PC-3 (cell line): Measurements from ENCODE around the gene D2HGDH. TPM values are rescaled to one million over a fixed set of nuclear protein-coding genes. Genes with fewer than 3 reads are reported as not detected.

Experiments used
- ATAC-seq: fragments of 200-7000 bp; cut with Tn5 transposase; 2 replicates; pipeline ENCODE4 v1.9.1; 2020; ENCODE audit warnings: mild to moderate bottlenecking, moderate library complexity
- Bru-seq: library from RNA; stranded (reverse); fragments of 400-500 nt; gene quantifications from one replicate; lab custom pipeline; 2021; lab: Mats Ljungman, UMichigan
- BruChase-seq, 2 experiments: library from RNA; stranded (reverse); fragments of 400-500 nt; gene quantifications; one replicate each; lab custom pipeline; 2021; lab: Mats Ljungman, UMichigan
- BruUV-seq: library from RNA; stranded (reverse); fragments of 400-500 nt; replicated peaks from 2 replicates; lab custom pipeline; 2021; lab: Mats Ljungman, UMichigan
- CTCF ChIA-PET: fragments of 300-600 bp; sonication (Branson Sonifier 250); formaldehyde crosslinking; loops from one replicate; lab custom pipeline; 2022; ENCODE audit warnings: antibody characterized with exemption; lab: Charles Lee
- POLR2A ChIA-PET: fragments of 300-600 bp; sonication (Branson Sonifier 250); formaldehyde crosslinking; loops from one replicate; lab custom pipeline; 2022; ENCODE audit warnings: antibody characterized with exemption; ENCODE audit not compliant: unreplicated experiment; lab: Charles Lee
- DNase-seq: peaks from one replicate; pipeline ENCODE4 v3.0.0-alpha.2; 2015
- H2AFZ ChIP-seq: fragments of 300-600 bp; sonication (generic); 2 replicates; pipeline ENCODE4 v1.6.0; 2016; ENCODE audit warnings: antibody characterized with exemption, low read length
- H3F3A ChIP-seq: fragments of 300-600 bp; sonication (generic); one replicate; pipeline ENCODE4 v1.6.0; 2017; ENCODE audit warnings: antibody characterized with exemption, low read length, control low read depth, mild to moderate bottlenecking; ENCODE audit not compliant: unreplicated experiment
- H3K27ac ChIP-seq: fragments of 300-600 bp; sonication (generic); 2 replicates; pipeline ENCODE4 v1.5.1; 2016; ENCODE audit warnings: mild to moderate bottlenecking, low read length
- H3K27me3 ChIP-seq: fragments of 300-600 bp; sonication (generic); 2 replicates; pipeline ENCODE4 v1.6.1; 2016; ENCODE audit warnings: low read length, mixed read lengths
- H3K36me3 ChIP-seq: fragments of 300-600 bp; sonication (generic); 2 replicates; pipeline ENCODE4 v1.6.1; 2016; ENCODE audit warnings: low read depth, mixed run types, low read length, mixed read lengths
- H3K4me1 ChIP-seq: fragments of 300-600 bp; sonication (generic); 2 replicates; pipeline ENCODE4 v1.5.1; 2016; ENCODE audit warnings: low read length; ENCODE audit not compliant: insufficient read depth
- H3K4me2 ChIP-seq: fragments of 300-600 bp; sonication (generic); 2 replicates; pipeline ENCODE4 v1.6.0; 2016; ENCODE audit warnings: low read length
- H3K4me3 ChIP-seq: fragments of 300-600 bp; sonication (generic); 2 replicates; pipeline ENCODE4 v1.5.1; 2016; ENCODE audit warnings: mild to moderate bottlenecking, low read length, mixed read lengths
- H3K79me2 ChIP-seq: fragments of 300-600 bp; sonication (generic); 2 replicates; pipeline ENCODE4 v1.6.1; 2017; ENCODE audit warnings: low read length, mixed read lengths
- H3K9ac ChIP-seq: fragments of 300-600 bp; sonication (generic); 2 replicates; pipeline ENCODE4 v1.6.0; 2016; ENCODE audit warnings: mild to moderate bottlenecking, low read length
- H3K9me2 ChIP-seq: fragments of 300-600 bp; sonication (generic); replicated peaks from 2 replicates; pipeline ENCODE4 v1.6.1; 2016; ENCODE audit warnings: mixed run types, low read length, mixed read lengths
- H3K9me3 ChIP-seq: fragments of 300-600 bp; sonication (generic); 2 replicates; pipeline ENCODE4 v1.6.1; 2016; ENCODE audit warnings: low read length, mixed read lengths
- H4K20me1 ChIP-seq: fragments of 300-600 bp; sonication (generic); 2 replicates; pipeline ENCODE4 v1.6.1; 2016; ENCODE audit warnings: low read length, mixed read lengths
- EZH2 ChIP-seq: fragments of 300-600 bp; sonication (generic); IDR thresholded peaks from one replicate; pipeline ENCODE4 v1.6.1; 2017; ENCODE audit warnings: antibody characterized with exemption, mild to moderate bottlenecking, low read length; ENCODE audit not compliant: unreplicated experiment
- EZH2phosphoT487 ChIP-seq: fragments of 300-600 bp; sonication (generic); IDR thresholded peaks from 2 replicates; pipeline ENCODE4 v1.6.1; 2018; ENCODE audit warnings: mild to moderate bottlenecking, antibody characterized with exemption, low read length, borderline replicate concordance
- intact Hi-C: fragments of 100-400 bp; cut with micrococcal nuclease; formaldehyde crosslinking; loops from 2 replicates; pipeline ENCODE4 v1.9.0; 2023
- long read RNA-seq: library from polyadenylated mRNA; unstranded; transcript quantifications from one replicate; pipeline ENCODE4 v2.0.0, GENCODE V29; 2021; ENCODE audit not compliant: unreplicated experiment
- total RNA-seq: library from RNA; depleted of rRNA; stranded (reverse); fragments of >200 nt; gene quantifications from 2 replicates; pipeline ENCODE4 v1.2.3, GENCODE V29; 2014; rRNA removed
- TF ChIP-seq, protein P1 (sequence below): fragments of 300-600 bp; sonication (generic); conservative IDR thresholded peaks from 2 replicates; pipeline ENCODE4 v1.5.1; 2017; ENCODE audit warnings: antibody characterized with exemption, low read depth, mild to moderate bottlenecking, low read length

D2HGDH gene
- 28.5 and 51.2 TPM in 2 replicates for total RNA-seq
- percentile 70 among the genes with signal in this experiment for Bru-seq, nascent RNA
- percentile 73 among the genes with signal in this experiment for BruChase-seq, experiment 1, labeled RNA remaining after a 6-hour chase
- percentile 75 among the genes with signal in this experiment for BruChase-seq, experiment 2, labeled RNA remaining after a 2-hour chase
- long read RNA-seq, transcript D2HGDH-201 (10 exons, 2,617 nt), result major isoform, 38 of 121 reads
- long read RNA-seq, partial matches to known transcripts, result 48 of 121 reads
- long read RNA-seq, other reads (novel, unspliced or antisense), result 30 of 121 reads

DNA sequence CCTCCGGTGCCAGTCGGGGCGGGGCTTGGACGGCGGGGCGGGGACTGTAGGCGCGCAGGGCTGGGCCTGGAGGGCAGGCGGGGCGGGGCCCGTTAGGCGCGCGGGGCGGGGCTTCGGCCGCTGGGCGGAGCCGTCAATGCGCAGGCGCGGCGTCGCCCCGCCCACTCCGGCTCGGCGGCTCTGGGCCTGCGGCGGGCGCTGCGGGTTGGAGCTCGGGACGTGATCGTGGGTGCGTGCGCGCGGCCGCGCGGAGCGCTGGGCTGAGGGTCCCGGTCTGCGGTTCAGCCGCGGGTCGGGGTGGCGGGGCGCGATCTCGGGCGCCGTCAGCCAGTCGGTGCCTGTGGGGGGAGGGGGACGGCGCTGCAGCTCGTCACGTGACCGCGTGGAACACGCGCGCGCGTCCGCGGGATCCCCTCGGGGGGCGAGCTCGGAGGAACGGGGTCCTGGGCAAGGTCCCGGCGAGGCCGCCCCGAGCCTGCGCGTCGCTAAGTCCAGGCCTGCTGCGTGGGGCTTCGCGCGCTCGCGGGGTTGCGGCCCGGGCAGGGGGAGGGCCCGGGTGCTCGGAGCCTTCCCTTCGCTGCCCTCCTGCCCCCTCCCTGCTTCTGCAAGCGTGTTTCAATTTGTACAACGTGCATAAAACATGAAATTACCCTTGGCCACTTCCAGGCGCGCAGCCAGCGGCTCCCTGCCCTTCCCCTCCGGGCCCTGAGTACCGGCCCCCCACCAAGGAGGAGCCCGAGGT lies at the start of gene D2HGDH:
TSS of gene D2HGDH (plus strand) at position 164 of the 742 bp plus-strand sequence. CDS start 595 bp downstream, outside the sequence.
- Histone ChIP-seq H3K4me1 (peaks cover 20% of the 10 kb centered on the region), H3F3A (peaks cover 3% of the 10 kb centered on the region), H2AFZ (peak within 1 kb of the TSS; percentile 76), H3K79me2 (no peaks in the 10 kb centered on the region), H3K4me2 (peak within 1 kb of the TSS; percentile 99), H3K9me2 (no peaks in the 10 kb centered on the region), H3K27ac (peak within 1 kb of the TSS; percentile 60), H3K4me3 (peak within 1 kb of the TSS; percentile 78), H3K36me3 (no peaks in the 10 kb centered on the region), H4K20me1 (peaks cover 8% of the 10 kb centered on the region; the same call in 1 of the 2 replicates), H3K9me3 (no peaks in the 10 kb centered on the region), H3K27me3 (no peaks in the 10 kb centered on the region), H3K9ac (peak within 1 kb of the TSS; percentile 89)
- peak; percentile 87 for ATAC-seq
- peak; percentile 86 for DNase-seq
- TF ChIP-seq EZH2phosphoT487 (no peak), EZH2 (no peak)
- TF ChIP-seq, protein P1, sequence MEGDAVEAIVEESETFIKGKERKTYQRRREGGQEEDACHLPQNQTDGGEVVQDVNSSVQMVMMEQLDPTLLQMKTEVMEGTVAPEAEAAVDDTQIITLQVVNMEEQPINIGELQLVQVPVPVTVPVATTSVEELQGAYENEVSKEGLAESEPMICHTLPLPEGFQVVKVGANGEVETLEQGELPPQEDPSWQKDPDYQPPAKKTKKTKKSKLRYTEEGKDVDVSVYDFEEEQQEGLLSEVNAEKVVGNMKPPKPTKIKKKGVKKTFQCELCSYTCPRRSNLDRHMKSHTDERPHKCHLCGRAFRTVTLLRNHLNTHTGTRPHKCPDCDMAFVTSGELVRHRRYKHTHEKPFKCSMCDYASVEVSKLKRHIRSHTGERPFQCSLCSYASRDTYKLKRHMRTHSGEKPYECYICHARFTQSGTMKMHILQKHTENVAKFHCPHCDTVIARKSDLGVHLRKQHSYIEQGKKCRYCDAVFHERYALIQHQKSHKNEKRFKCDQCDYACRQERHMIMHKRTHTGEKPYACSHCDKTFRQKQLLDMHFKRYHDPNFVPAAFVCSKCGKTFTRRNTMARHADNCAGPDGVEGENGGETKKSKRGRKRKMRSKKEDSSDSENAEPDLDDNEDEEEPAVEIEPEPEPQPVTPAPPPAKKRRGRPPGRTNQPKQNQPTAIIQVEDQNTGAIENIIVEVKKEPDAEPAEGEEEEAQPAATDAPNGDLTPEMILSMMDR, result no peak
- ChIA-PET CTCF (no interaction called here), POLR2A (no interaction called here)
- no TSS peak for BruUV-seq
- intact Hi-C loops, result loop anchor here (10.0 kb wide), 1 partner anchor 130 kb away; the partner anchor contains the start of gene RTP5

DNA sequence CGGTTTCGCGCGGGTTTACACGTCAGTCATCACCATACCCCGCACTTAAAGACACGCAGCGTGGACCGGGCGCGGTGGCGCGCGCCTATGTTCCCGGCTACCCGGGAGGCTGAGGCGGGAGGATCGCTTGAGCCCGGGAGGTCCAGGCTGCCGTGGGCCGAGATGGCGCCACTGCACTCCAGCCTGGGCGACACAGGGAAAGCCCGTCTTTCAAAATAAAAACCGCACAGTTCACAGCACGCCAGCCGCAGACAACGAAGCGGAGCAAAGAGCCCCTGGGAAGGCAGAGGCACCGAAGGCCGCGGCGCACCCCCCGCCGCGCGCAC lies 48.1 kb upstream of the D2HGDH start:
- Histone ChIP-seq H4K20me1 (no peaks in the 10 kb centered on the region), H3K4me2 (peak overlapping the region; percentile 87), H3F3A (no peaks in the 10 kb centered on the region), H3K36me3 (peaks cover 29% of the 10 kb centered on the region), H3K79me2 (peaks cover 67% of the 10 kb centered on the region), H3K9ac (peak overlapping the region; percentile 99), H3K4me3 (peak overlapping the region; percentile 96), H2AFZ (peak overlapping the region; percentile 85), H3K27ac (peak overlapping the region; percentile 49), H3K27me3 (no peaks in the 10 kb centered on the region), H3K9me2 (no peaks in the 10 kb centered on the region), H3K9me3 (no peaks in the 10 kb centered on the region), H3K4me1 (peaks cover 21% of the 10 kb centered on the region)
- CTCF ChIA-PET, result no interaction called here
- no peak for TF ChIP-seq EZH2
- TF ChIP-seq, protein P1, result no peak
- TF ChIP-seq EZH2phosphoT487, result no peak
- peak; percentile 11 for ATAC-seq
- DNase-seq, result no peak
- intact Hi-C loops, result loop anchor here (2.0 kb wide), 1 partner anchor 17 kb away; the partner anchor contains the start of gene ING5
- POLR2A ChIA-PET, result interaction anchor here (0.6 to 1.0 kb wide), 4 partner anchors 11 to 55 kb away, joined by 3 to 5 read pairs (median 4); partner anchors contain the start of gene ING5
- BruUV-seq, result no TSS peak
